ENCODE data around the gene GTPBP2.
"Not testable (repeated sequence)": the region's sequence is repeated elsewhere in the genome, so short reads cannot be mapped to it uniquely, and the experiment has no call there.

The GTPBP2 gene

GRCh38 chr6:43593938-43594337 lies 35.1 kb downstream of the GTPBP2 start:
- Histone ChIP-seq H3K4me1 (ENCODE audit: insufficient read depth, low read length) (no peaks in the 10 kb centered on the region), H3K9ac (ENCODE audit: low read depth, low read length) (no peak overlapping the region), H3K27ac (ENCODE audit: low read depth, low read length) (no peak overlapping the region), H3K36me3 (ENCODE audit: insufficient read depth, low read length) (peaks cover 25% of the 10 kb centered on the region), H3K9me3 (ENCODE audit: insufficient read depth, low read depth, low read length) (no peaks in the 10 kb centered on the region), H3K27me3 (ENCODE audit: insufficient read depth, low read length) (no peaks in the 10 kb centered on the region), H3K4me3 (ENCODE audit: low read length) (no peak overlapping the region)
- no CpG with 5 or more reads among the region's 1 CpG for WGBS

- not testable (repeated sequence) for H3K27ac ChIP-seq (ENCODE audit: low read depth, low read length); H3K27me3 ChIP-seq (ENCODE audit: insufficient read depth, low read length); H3K4me1 ChIP-seq (ENCODE audit: insufficient read depth, low read length); H3K9ac ChIP-seq (ENCODE audit: low read depth, low read length); H3K4me3 ChIP-seq (ENCODE audit: low read length); H3K9me3 ChIP-seq (ENCODE audit: insufficient read depth, low read depth, low read length)
- peaks cover 46% of the 10 kb centered on the region for H3K36me3 ChIP-seq (ENCODE audit: insufficient read depth, low read length)
- WGBS = 89% methylated on average over 1 of the region's 1 CpG
Measured at GRCh38 chr6:43589564-43589963, 39.5 kb downstream of the GTPBP2 start.

- H3K27ac ChIP-seq (ENCODE audit: low read depth, low read length) = no peak overlapping the region
- H3K9ac ChIP-seq (ENCODE audit: low read depth, low read length) = no peak overlapping the region
- H3K4me3 ChIP-seq (ENCODE audit: low read length) = no peak overlapping the region
- peaks cover 59% of the 10 kb centered on the region for H3K36me3 ChIP-seq (ENCODE audit: insufficient read depth, low read length)
- H3K4me1 ChIP-seq (ENCODE audit: insufficient read depth, low read length) = no peaks in the 10 kb centered on the region
- no peaks in the 10 kb centered on the region for H3K27me3 ChIP-seq (ENCODE audit: insufficient read depth, low read length)
- H3K9me3 ChIP-seq (ENCODE audit: insufficient read depth, low read depth, low read length) = no peaks in the 10 kb centered on the region
- WGBS = 97% methylated on average over 5 of the region's 5 CpGs
Measured at GRCh38 chr6:43588194-43588593, 40.9 kb downstream of the GTPBP2 start.

DNA sequence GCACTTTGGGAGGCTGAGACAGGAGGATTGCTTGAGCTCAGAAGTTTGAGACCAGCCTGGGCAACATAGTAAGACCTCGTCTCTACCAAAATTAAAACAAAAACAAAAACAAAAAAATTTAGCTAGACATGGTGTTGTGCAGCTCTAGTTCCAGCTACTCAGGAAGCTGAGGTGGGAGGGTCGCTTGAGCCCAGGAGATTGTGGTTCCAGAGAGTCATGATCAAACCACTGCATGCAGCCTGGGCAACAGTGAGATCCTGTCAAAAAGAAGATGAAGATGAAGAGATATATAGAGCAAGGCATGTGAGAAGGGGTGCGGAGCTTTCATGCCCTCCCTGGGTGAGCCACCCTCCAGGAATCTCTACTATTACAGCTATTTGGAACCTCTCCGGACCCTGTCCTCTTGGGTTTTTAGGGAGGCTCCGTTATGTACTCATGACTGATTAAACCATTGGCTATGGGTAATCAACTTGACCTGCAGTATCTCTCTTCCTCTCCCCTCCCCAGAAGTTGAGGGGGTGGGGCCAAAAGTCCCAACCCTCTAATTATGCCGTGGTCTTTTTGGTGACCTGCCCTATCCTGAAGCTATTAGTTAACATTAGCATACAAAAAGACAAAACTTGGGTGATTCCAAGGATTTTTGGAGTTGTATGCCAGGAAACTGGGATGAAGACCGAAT lies 44.0 kb downstream of the GTPBP2 start:
- WGBS = 90% methylated on average over 4 of the region's 7 CpGs
- no peaks in the 10 kb centered on the region for H3K9me3 ChIP-seq (ENCODE audit: insufficient read depth, low read depth, low read length)
- H3K27ac ChIP-seq (ENCODE audit: low read depth, low read length) = no peak overlapping the region
- no peaks in the 10 kb centered on the region for H3K4me1 ChIP-seq (ENCODE audit: insufficient read depth, low read length)
- no peaks in the 10 kb centered on the region for H3K27me3 ChIP-seq (ENCODE audit: insufficient read depth, low read length)
- no peak overlapping the region for H3K4me3 ChIP-seq (ENCODE audit: low read length)
- no peak overlapping the region for H3K9ac ChIP-seq (ENCODE audit: low read depth, low read length)
- peaks cover 66% of the 10 kb centered on the region for H3K36me3 ChIP-seq (ENCODE audit: insufficient read depth, low read length)

DNA sequence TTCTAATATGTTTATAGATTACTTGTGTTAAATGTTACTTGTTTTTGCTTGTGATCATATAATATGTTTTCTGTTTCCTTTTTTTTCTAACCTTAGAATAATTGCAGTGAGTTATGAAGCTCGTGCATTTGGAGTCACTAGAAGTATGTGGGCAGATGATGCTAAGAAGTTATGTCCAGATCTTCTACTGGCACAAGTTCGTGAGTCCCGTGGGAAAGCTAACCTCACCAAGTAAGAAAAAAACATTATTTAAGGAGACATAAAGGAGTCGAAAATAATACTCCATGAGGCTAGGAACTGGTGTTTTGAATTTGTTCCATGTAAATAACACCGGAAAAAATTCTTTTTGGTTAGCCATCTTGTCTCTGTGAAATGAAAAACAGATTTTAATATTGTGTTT lies 46.2 kb downstream of the GTPBP2 start:
- Histone ChIP-seq H3K27ac (ENCODE audit: low read depth, low read length) (no peak overlapping the region), H3K9me3 (ENCODE audit: insufficient read depth, low read depth, low read length) (no peaks in the 10 kb centered on the region), H3K4me1 (ENCODE audit: insufficient read depth, low read length) (no peaks in the 10 kb centered on the region), H3K4me3 (ENCODE audit: low read length) (no peak overlapping the region), H3K27me3 (ENCODE audit: insufficient read depth, low read length) (no peaks in the 10 kb centered on the region), H3K36me3 (ENCODE audit: insufficient read depth, low read length) (peaks cover 54% of the 10 kb centered on the region), H3K9ac (ENCODE audit: low read depth, low read length) (no peak overlapping the region)
- WGBS = 96% methylated on average over 4 of the region's 5 CpGs

DNA sequence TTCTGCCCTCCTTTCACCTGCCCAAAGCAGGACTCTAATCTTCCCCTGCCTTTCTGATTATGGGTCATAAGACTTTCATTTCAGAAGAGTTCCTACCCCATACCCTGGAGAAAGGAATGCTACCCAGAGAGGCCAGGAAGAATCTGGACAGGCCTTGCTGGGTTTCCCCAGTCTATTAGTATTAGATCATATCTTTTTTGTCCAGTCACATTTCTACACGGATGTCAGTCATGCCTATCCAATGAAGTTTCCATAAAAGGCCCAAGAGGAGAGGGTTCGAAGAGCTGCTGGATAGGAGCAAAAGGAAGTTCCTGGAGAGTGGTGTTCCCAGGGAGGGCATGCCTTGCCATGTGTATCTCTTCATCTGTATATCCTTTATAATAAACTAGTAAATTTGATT lies 49.9 kb downstream of the GTPBP2 start:
- peaks cover 6% of the 10 kb centered on the region; the same call in 1 of the 2 replicates for H3K4me1 ChIP-seq (ENCODE audit: insufficient read depth, low read length)
- H3K9me3 ChIP-seq (ENCODE audit: insufficient read depth, low read depth, low read length) = no peaks in the 10 kb centered on the region
- no peak overlapping the region for H3K4me3 ChIP-seq (ENCODE audit: low read length)
- H3K36me3 ChIP-seq (ENCODE audit: insufficient read depth, low read length) = peaks cover 23% of the 10 kb centered on the region
- no peak overlapping the region for H3K9ac ChIP-seq (ENCODE audit: low read depth, low read length)
- H3K27ac ChIP-seq (ENCODE audit: low read depth, low read length) = no peak overlapping the region
- H3K27me3 ChIP-seq (ENCODE audit: insufficient read depth, low read length) = no peaks in the 10 kb centered on the region
- 94% methylated on average over 2 of the region's 2 CpGs for WGBS

DNA sequence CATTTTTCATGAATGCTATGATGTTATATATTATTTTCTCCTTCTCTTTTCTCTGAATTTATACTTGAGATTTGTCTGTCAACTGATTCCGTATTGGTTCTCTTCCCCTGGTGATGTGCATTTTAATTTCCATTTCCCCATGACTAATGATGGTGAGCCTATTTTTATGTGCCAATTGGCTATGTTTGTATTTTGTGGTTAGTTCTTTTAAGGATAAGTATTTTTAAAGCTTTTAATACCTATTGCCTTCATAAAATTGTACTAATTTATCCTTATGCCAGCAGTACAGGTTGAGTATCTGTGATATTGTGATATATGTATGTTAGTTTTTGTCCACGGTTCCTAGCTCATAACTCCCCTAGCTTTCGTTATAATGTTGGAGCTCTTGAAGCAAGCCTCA lies 50.3 kb downstream of the GTPBP2 start:
- no peaks in the 10 kb centered on the region for H3K27me3 ChIP-seq (ENCODE audit: insufficient read depth, low read length)
- peaks cover 18% of the 10 kb centered on the region for H3K36me3 ChIP-seq (ENCODE audit: insufficient read depth, low read length)
- no peak overlapping the region for H3K9ac ChIP-seq (ENCODE audit: low read depth, low read length)
- H3K4me1 ChIP-seq (ENCODE audit: insufficient read depth, low read length) = peaks cover 6% of the 10 kb centered on the region; the same call in 1 of the 2 replicates
- H3K27ac ChIP-seq (ENCODE audit: low read depth, low read length) = no peak overlapping the region
- 100% methylated on average over 2 of the region's 3 CpGs for WGBS
- no peaks in the 10 kb centered on the region for H3K9me3 ChIP-seq (ENCODE audit: insufficient read depth, low read depth, low read length)
- H3K4me3 ChIP-seq (ENCODE audit: low read length) = no peak overlapping the region

DNA sequence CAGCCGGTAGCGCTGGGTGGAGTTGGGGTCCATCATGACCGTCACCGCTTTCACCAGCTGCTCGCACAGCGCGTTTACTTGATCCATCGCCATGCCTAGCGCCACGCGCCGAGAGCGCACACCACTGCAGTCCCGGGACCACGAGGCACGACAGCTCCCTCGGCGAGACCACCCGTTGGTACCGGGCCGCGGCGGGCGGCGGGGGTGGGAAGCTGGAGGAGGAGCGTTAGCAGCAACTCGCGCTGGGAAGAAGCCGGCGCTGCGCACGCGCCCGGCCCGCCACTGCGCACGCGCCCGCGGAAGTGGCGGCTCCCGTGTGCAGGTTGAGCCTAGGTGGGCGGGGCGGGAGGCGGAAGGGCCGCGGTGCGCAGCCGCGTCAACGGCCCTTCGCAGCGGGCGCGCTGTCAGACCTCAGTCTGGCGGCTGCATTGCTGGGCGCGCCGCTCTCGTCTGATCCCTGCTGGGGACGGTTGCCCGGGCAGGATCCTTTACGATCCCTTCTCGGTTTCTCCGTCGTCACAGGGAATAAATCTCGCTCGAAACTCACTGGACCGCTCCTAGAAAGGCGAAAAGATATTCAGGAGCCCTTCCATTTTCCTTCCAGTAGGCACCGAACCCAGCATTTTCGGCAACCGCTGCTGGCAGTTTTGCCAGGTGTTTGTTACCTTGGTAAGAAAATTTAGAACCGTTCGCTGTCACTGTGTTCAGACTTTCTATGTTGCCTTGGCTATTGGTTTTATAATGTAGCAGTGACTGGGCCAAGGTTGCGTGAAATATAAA lies 53.1 kb downstream of the GTPBP2 start, which contains the start of the genes POLH and XPO5:
POLH (plus strand) TSS at position 414 of the 780 bp plus-strand sequence. CDS start 6,135 bp downstream, outside the sequence.
XPO5 (minus strand) TSS at position 267 of the 780 bp plus-strand sequence; CDS start at position 93, 174 bp downstream.
- Histone ChIP-seq H3K36me3 (ENCODE audit: insufficient read depth, low read length) (peaks cover 26% of the 10 kb centered on the region), H3K27ac (ENCODE audit: low read depth, low read length) (peak within 1 kb of the TSS; percentile 57)
- under 1% methylated on average over 76 of the region's 76 CpGs for WGBS

DNA sequence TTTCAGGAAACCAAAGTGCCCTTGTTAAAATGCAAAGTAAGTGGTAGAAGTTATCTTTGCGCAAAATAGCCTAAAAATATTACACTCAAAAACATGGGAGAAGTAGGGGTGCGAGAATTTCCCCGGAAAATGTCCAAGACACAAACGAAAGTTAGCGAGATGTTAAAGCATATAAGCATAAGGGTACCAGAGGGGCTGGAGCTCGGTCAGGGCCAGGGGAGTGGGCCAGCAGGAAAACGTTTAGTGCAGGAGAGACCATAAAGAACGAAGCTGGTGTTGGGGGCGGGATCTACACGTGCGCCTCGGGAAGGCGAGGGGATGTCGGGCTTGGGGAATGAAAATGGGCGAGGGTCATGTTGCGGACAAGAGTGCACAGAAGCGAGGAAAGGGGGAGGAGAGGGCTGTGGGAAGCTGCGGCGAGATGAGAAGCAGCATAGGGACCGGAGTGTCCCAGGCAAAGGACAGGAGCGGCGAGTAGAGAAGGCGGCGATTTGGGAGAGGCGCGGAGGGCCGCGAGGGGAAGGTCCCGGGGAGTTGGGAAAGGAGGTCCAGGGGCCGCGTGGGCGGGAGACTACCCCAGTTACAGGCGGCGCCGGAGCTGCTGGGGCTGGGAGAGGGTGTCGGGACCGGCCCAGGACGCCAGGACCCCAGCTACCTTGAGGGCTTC lies 53.8 kb downstream of the GTPBP2 start:
- Histone ChIP-seq H3K36me3 (ENCODE audit: insufficient read depth, low read length) (peaks cover 33% of the 10 kb centered on the region), H3K9ac (ENCODE audit: low read depth, low read length) (peak overlapping the region; percentile 86), H3K9me3 (ENCODE audit: insufficient read depth, low read depth, low read length) (no peaks in the 10 kb centered on the region), H3K27me3 (ENCODE audit: insufficient read depth, low read length) (no peaks in the 10 kb centered on the region), H3K4me1 (ENCODE audit: insufficient read depth, low read length) (peaks cover 6% of the 10 kb centered on the region; the same call in 1 of the 2 replicates), H3K4me3 (ENCODE audit: low read length) (peak overlapping the region; percentile 74), H3K27ac (ENCODE audit: low read depth, low read length) (peak overlapping the region; percentile 42)
- under 1% methylated on average over 37 of the region's 38 CpGs for WGBS

More for the DNA sequence above, 53.1 kb downstream of the GTPBP2 start, which contains the start of the genes POLH and XPO5:
- H3K9me3 ChIP-seq (ENCODE audit: insufficient read depth, low read depth, low read length) = no peaks in the 10 kb centered on the region
- H3K27me3 ChIP-seq (ENCODE audit: insufficient read depth, low read length) = no peaks in the 10 kb centered on the region
- H3K4me1 ChIP-seq (ENCODE audit: insufficient read depth, low read length) = peaks cover 6% of the 10 kb centered on the region; the same call in 1 of the 2 replicates
- peak within 1 kb of the TSS; percentile 74 for H3K4me3 ChIP-seq (ENCODE audit: low read length)
- H3K9ac ChIP-seq (ENCODE audit: low read depth, low read length) = peak within 1 kb of the TSS; percentile 86

- Histone ChIP-seq H3K27ac (ENCODE audit: low read depth, low read length) (no peak overlapping the region), H3K36me3 (ENCODE audit: insufficient read depth, low read length) (peaks cover 65% of the 10 kb centered on the region), H3K9ac (ENCODE audit: low read depth, low read length) (no peak overlapping the region), H3K4me3 (ENCODE audit: low read length) (no peak overlapping the region), H3K4me1 (ENCODE audit: insufficient read depth, low read length) (peaks cover 6% of the 10 kb centered on the region; the same call in 1 of the 2 replicates), H3K9me3 (ENCODE audit: insufficient read depth, low read depth, low read length) (no peaks in the 10 kb centered on the region), H3K27me3 (ENCODE audit: insufficient read depth, low read length) (no peaks in the 10 kb centered on the region)
- WGBS = 97% methylated on average over 4 of the region's 4 CpGs
Measured at GRCh38 chr6:43572015-43572414, 57.0 kb downstream of the GTPBP2 start.
